GM12878 (cell line): ENCODE data around the gene TOX2. TPM values are rescaled to one million over a fixed set of nuclear protein-coding genes. Genes with fewer than 3 reads are reported as not detected.

Source experiments
- ATAC-seq: fragments of 200-7000 bp; cut with Tn5 transposase; 3 replicates; pipeline ENCODE4 v1.9.1; 2020; ENCODE audit warnings: mild to moderate bottlenecking, moderate library complexity
- BruUV-seq: library from RNA; stranded (reverse); fragments of 400-500 nt; replicated peaks from 2 replicates; lab custom pipeline; 2021; lab: Mats Ljungman, UMichigan
- CTCF ChIA-PET: fragments of 300-600 bp; sonication (Branson Sonifier 250); formaldehyde crosslinking; extraction: SDS; loops from one replicate; lab custom pipeline; 2021; ENCODE audit warnings: inconsistent platforms; lab: Yijun Ruan, JAX
- POLR2A ChIA-PET: fragments of 350-600 bp; formaldehyde crosslinking; extraction: SDS; loops from one replicate; lab custom pipeline; 2021; ENCODE audit warnings: inconsistent platforms; lab: Charles Lee
- RAD21 ChIA-PET: fragments of 300-600 bp; sonication (Branson Sonifier 250); formaldehyde crosslinking; loops from one replicate; lab custom pipeline; 2023; ENCODE audit warnings: antibody characterized with exemption; ENCODE audit not compliant: unreplicated experiment; lab: Charles Lee
- SMC1A ChIA-PET: fragments of 300-600 bp; sonication (Branson Sonifier 250); formaldehyde crosslinking; loops from one replicate; lab custom pipeline; 2023; ENCODE audit not compliant: unreplicated experiment, uncharacterized antibody; lab: Charles Lee
- DNase-seq: peaks from one replicate; pipeline ENCODE4 v3.0.0-alpha.2; 2011; ENCODE audit warnings: low read depth, low spot score
- FAIRE-seq: peaks from 3 replicates; lab custom pipeline; 2011; peaks lifted over from hg19 to GRCh38; lab: Jason Lieb, UNC
- H2AFZ ChIP-seq: 2 replicates; pipeline ENCODE4 v1.6.0; 2011; ENCODE audit warnings: low read depth, low read length, control low read depth; ENCODE audit not compliant: control insufficient read depth
- H3K27ac ChIP-seq: 2 replicates; pipeline ENCODE4 v1.5.1; 2011; ENCODE audit warnings: control low read depth; ENCODE audit not compliant: control insufficient read depth, insufficient read depth
- H3K27me3 ChIP-seq, 2 experiments: replicated peaks in 1 of 2; 2 replicates each; pipeline versions ENCODE4 v1.6.0 to v1.6.1; 2011; ENCODE audit warnings: low read length in 1 of 2; ENCODE audit not compliant: control insufficient read depth in 2 of 2, insufficient read depth in 2 of 2
- H3K36me3 ChIP-seq, 2 experiments: 2 replicates each; pipeline ENCODE4 v1.5.1; 2011; ENCODE audit warnings: low read length in 1 of 2; ENCODE audit not compliant: control insufficient read depth in 2 of 2, insufficient read depth in 2 of 2
- H3K4me1 ChIP-seq: 2 replicates; pipeline ENCODE4 v1.6.1; 2011; ENCODE audit warnings: mild to moderate bottlenecking, low read length, moderate library complexity, mixed read lengths; ENCODE audit not compliant: control insufficient read depth, insufficient read depth
- H3K4me2 ChIP-seq: 2 replicates; pipeline ENCODE4 v1.6.0; 2011; ENCODE audit warnings: control low read depth; ENCODE audit not compliant: control insufficient read depth, insufficient read depth
- H3K4me3 ChIP-seq: fragments of 200-600 bp; sonication (generic); 2 replicates; pipeline ENCODE4 v1.5.1; 2016
- H3K79me2 ChIP-seq: 2 replicates; pipeline ENCODE4 v1.6.0; 2011; ENCODE audit warnings: low read length; ENCODE audit not compliant: control insufficient read depth, insufficient read depth
- H3K9ac ChIP-seq: 2 replicates; pipeline ENCODE4 v1.8.0; 2011; ENCODE audit warnings: low read length, control low read depth, mixed read lengths; ENCODE audit not compliant: control insufficient read depth, insufficient read depth
- H3K9me3 ChIP-seq: replicated peaks from 3 replicates; pipeline ENCODE4 v1.5.1; 2011; ENCODE audit warnings: mild to moderate bottlenecking, low read length; ENCODE audit not compliant: control insufficient read depth, insufficient read depth
- H4K20me1 ChIP-seq: 2 replicates; pipeline ENCODE4 v1.6.0; 2011; ENCODE audit not compliant: control insufficient read depth, insufficient read depth
- BMI1 ChIP-seq: fragments of 450-650 bp; IDR thresholded peaks from 2 replicates; pipeline ENCODE4 v1.6.1; 2016; ENCODE audit warnings: mild to moderate bottlenecking, moderate library complexity, borderline replicate concordance
- CEBPZ ChIP-seq: fragments of 150-350 bp; IDR thresholded peaks from 2 replicates; pipeline ENCODE4 v1.6.1; 2016; ENCODE audit warnings: low read depth, low read length
- CTCF ChIP-seq, 3 experiments: IDR thresholded peaks in 2 of 3; conservative IDR thresholded peaks in 1 of 3; 2 replicates each; pipeline ENCODE4 v1.5.1; 2011; ENCODE audit warnings: low read depth in 3 of 3, low read length in 3 of 3, mild to moderate bottlenecking in 3 of 3, control low read depth in 2 of 3, moderate library complexity in 2 of 3, inconsistent platforms in 1 of 3, mixed read lengths in 1 of 3; ENCODE audit not compliant: control insufficient read depth in 2 of 3, insufficient read depth in 1 of 3; ENCODE audit errors: extremely low read depth in 1 of 3
- EZH2 ChIP-seq: IDR thresholded peaks from 2 replicates; pipeline ENCODE4 v1.6.1; 2012; ENCODE audit warnings: low read depth, mild to moderate bottlenecking, control low read depth, inconsistent platforms, low read length, borderline replicate concordance; ENCODE audit not compliant: control insufficient read depth
- HDAC2 ChIP-seq: fragments of 200-600 bp; sonication (generic); IDR thresholded peaks from 2 replicates; pipeline ENCODE4 v1.6.1; 2017
- HSF1 ChIP-seq: fragments of 150-350 bp; IDR thresholded peaks from 2 replicates; pipeline ENCODE4 v1.6.1; 2014; ENCODE audit warnings: mild to moderate bottlenecking, low read depth, low read length
- MLLT1 ChIP-seq: fragments of 450-650 bp; IDR thresholded peaks from 2 replicates; pipeline ENCODE4 v1.6.1; 2016; ENCODE audit warnings: mild to moderate bottlenecking
- MXI1 ChIP-seq: fragments of 150-350 bp; IDR thresholded peaks from 2 replicates; pipeline ENCODE4 v1.6.1; 2011; ENCODE audit warnings: low read depth, mild to moderate bottlenecking, inconsistent platforms, low read length, improper control_type of control experiment
- MYB ChIP-seq: fragments of 150-350 bp; IDR thresholded peaks from 2 replicates; pipeline ENCODE4 v1.6.1; 2014; ENCODE audit warnings: mild to moderate bottlenecking, low read depth, low read length, borderline replicate concordance
- PKNOX1 ChIP-seq: fragments of 450-650 bp; IDR thresholded peaks from 2 replicates; pipeline ENCODE4 v1.6.1; 2016; ENCODE audit warnings: mild to moderate bottlenecking
- PML ChIP-seq: IDR thresholded peaks from 2 replicates; pipeline ENCODE4 v1.6.1; 2012; ENCODE audit warnings: low read length, inconsistent platforms
- RCOR1 ChIP-seq: conservative IDR thresholded peaks from 2 replicates; pipeline ENCODE4 v1.6.1; 2012; ENCODE audit warnings: low read depth, low read length, improper control_type of control experiment
- SREBF2 ChIP-seq: IDR thresholded peaks from 2 replicates; pipeline ENCODE4 v1.6.1; 2012; ENCODE audit warnings: mild to moderate bottlenecking, low read length
- WGBS: methylation state at CpG from one replicate; pipeline ENCODE4 v1.1.6; 2016; ENCODE audit warnings: low lambda C conversion rate; ENCODE audit not compliant: insufficient replicate concordance, insufficient coverage; ENCODE audit errors: missing lambda C conversion rate; 5-methylcytosine and 5-hydroxymethylcytosine counted together
- in situ Hi-C: fragments of 300-500 bp; cut with MboI; formaldehyde crosslinking; loops from 9 replicates; pipeline ENCODE4 v1.14.3; 2018; ENCODE audit warnings: mixed read lengths
- intact Hi-C: fragments of 100-400 bp; cut with micrococcal nuclease; formaldehyde crosslinking; loops from one replicate; pipeline ENCODE4 v1.14.2; 2022; ENCODE audit not compliant: unreplicated experiment
- polyA plus RNA-seq, 11 experiments: library from polyadenylated mRNA; depleted of rRNA in 4 of 11; unstranded in 6 of 11; stranded (reverse) in 5 of 11; fragments of >200 nt; fragmentation: Nextera tagmentation in 4 of 11; fragmentation: Illumina TruSeq in 1 of 11; extraction: Ambion mirVana in 4 of 11; extraction: Trizol in 1 of 11; gene quantifications; 1 replicate in 1 of 11; 2 replicates in 10 of 11; pipeline versions ENCODE4 v1.2.1 to v1.2.3, GENCODE V29; 2011 to 2016; ENCODE audit warnings: inconsistent platforms in 2 of 11, missing spikeins in 2 of 11, low read depth in 1 of 11
- total RNA-seq, 4 experiments: library from RNA; depleted of rRNA in 3 of 4; stranded (reverse); fragments of >200 nt in 3 of 4; fragmentation: Illumina TruSeq in 1 of 4; extraction: Trizol in 1 of 4; gene quantifications; 2 replicates each; pipeline versions ENCODE4 v1.2.1 to v1.2.3, GENCODE V29; 2013 to 2021

The TOX2 gene
- total and polyA plus RNA-seq, 10 of the 15 experiments (the other 5 are each of a cell fraction or from before 2014, with no cell fraction given): 2.6 to 40.5 (median 7.9) TPM

GRCh38 chr20:43910564-43910963, 4.1 kb upstream of the TOX2 start:
- Histone ChIP-seq H3K4me2 (no peak overlapping the region), H3K4me1 (peaks cover 6% of the 10 kb centered on the region), H4K20me1 (no peaks in the 10 kb centered on the region), H3K27me3 (peaks cover 0 to 3% of the 10 kb centered on the region in 2 experiments; a peak in 2 of 4 replicates), H3K36me3 (no peaks in the 10 kb centered on the region), H3K9ac (no peak overlapping the region), H2AFZ (no peak overlapping the region), H3K27ac (no peak overlapping the region), H3K4me3 (no peak overlapping the region), H3K79me2 (no peaks in the 10 kb centered on the region), H3K9me3 (peaks cover 13% of the 10 kb centered on the region)
- ChIA-PET RAD21 (interaction anchor here (1.0 kb wide), 2 partner anchors 15 to 159 kb away, joined by 3 to 4 read pairs; no protein-coding TSS in a partner anchor), POLR2A (interaction anchor here (0.6 to 1.1 kb wide), 3 partner anchors 13 to 34 kb away, joined by 3 to 6 read pairs (median 4); no protein-coding TSS in a partner anchor), SMC1A (interaction anchor here (0.6 to 2.4 kb wide), 8 partner anchors 11 to 174 kb away, joined by 3 to 8 read pairs (median 3); no protein-coding TSS in a partner anchor), CTCF (interaction anchor here (0.9 to 1.3 kb wide), 2 partner anchors 159 to 161 kb away, joined by 3 to 5 read pairs; no protein-coding TSS in a partner anchor)
- BruUV-seq: no TSS peak
- DNase-seq (no peak), FAIRE-seq (no peak), ATAC-seq (no peak)
- in situ Hi-C loops: no loop called here
- intact Hi-C loops: no loop called here
- WGBS: 28% methylated on average over 4 of the region's 4 CpGs
- TF ChIP-seq CTCF (IDR thresholded peaks at IDR 0.05 in 2 of 3, conservative IDR thresholded peaks at IDR 0.05 in 1 of 3; ENCODE audit: control insufficient read depth in 2 of 3, extremely low read depth in 1 of 3, insufficient read depth in 1 of 3, low read depth in 3 of 3, low read length in 3 of 3): no peak
- no peak for TF ChIP-seq BMI1
- no peak for TF ChIP-seq MLLT1
- no peak for TF ChIP-seq CEBPZ
- TF ChIP-seq SREBF2: no peak
- TF ChIP-seq PKNOX1: no peak
- no peak for TF ChIP-seq HDAC2
- TF ChIP-seq EZH2: no peak
- no peak for TF ChIP-seq RCOR1
- TF ChIP-seq MXI1: no peak
- no peak for TF ChIP-seq MYB
- no peak for TF ChIP-seq HSF1
- TF ChIP-seq PML: no peak
